NCI-H187 treated with DMSO at 0.1 percent for 48 hours (cell line): ENCODE measurements around the gene IQGAP1.
"Not testable (repeated sequence)": the region's sequence is repeated elsewhere in the genome, so short reads cannot be mapped to it uniquely, and the experiment has no call there.

Source experiments
- DNase-seq: peaks from one replicate; lab custom pipeline; 2025; lab: John Stamatoyannopoulos, UW

Gene IQGAP1

DNA sequence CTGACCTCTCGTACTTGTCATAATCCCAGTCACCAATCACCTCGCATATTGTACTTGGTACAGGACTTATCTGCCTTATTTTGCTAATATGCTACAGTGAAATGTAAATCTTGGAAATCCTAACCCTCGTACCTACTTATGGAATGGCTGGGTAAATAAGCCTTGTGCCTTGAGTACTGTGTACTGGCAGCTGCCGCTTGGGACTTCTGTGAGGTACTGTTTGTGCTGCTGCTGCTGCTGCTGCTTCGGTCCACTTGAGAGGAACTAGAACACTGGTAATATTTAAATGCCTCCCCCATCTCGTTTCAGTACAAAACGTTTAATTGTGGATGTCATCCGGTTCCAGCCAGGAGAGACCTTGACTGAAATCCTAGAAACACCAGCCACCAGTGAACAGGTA lies 99.1 kb downstream of the IQGAP1 start:
- DNase-seq = no peak

DNA sequence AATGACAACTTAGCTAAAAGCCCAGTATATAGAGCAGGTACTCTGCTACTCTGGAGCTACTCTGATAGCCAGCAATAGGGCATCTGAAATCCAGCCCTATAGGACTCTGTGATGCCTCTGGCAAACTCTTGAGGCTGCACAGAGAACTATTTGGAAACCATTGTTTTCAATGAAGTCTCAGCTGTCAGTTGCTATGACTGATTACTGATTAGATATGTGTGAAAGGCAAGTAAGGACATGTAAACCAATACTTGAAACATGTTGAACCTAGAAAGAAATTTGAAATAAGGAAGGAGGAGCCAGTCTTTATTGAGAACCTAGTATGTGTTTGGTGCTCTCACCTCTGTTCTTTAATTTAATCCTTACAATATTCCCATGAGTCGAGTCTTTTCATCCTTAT lies 101.5 kb downstream of the IQGAP1 start:
- no peak for DNase-seq

DNA sequence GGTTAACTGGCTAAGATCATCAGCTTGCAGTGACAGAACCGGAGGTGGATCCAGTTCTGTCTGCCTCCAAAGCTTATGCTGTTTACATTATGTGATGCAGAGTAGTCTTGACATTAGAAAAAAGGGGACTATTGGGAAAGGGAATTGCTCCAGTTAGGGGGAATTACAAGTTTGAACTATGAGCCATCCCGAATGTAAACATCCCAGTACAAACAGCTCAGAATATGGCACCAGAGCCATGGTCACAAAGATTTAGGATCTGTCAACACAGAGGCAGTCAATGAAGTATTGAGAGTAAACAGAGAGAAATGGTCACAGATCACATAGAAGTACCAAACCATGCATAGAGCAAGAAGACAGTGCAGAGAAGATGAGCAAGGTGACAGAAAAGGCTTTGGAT lies 101.9 kb downstream of the IQGAP1 start:
- no peak for DNase-seq

DNA sequence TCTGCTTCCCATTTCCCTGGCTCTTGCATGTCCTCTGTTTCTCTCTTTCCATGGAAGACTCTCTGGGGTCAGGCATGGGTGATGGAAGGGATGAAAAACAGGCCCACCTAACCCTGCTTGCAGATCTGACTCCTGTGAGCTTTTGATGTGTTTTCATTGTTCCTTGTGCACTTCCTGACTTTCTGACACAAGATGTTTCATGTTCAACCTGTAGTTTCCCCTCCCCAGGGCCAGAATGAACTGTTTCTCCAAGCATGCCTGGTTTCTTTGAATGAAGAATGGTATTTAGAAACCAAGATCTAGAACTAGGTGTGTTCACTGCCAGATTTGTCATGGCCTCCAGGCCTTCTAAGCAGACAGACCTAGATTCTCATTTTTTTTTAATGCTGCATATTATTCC lies 105.6 kb downstream of the IQGAP1 start:
- no peak for DNase-seq

DNA sequence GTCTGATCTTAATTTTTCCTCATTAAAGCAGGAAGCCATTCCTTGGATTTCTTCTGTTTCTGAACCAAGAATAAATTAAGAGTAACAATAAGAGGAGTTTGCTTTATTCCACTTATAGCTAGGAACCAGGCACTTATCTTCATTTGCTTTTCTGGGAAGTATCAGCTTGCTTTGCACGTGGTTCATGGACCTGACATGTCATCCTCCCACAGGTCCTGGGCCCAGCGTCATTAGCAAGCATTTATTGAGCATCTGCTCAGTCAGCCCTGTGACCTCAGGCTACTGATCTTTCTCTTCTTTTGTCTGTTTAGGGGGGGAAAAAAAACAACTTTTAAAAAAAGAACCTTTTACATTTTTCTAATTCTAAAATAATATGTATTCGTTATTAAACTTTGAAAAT lies 107.0 kb downstream of the IQGAP1 start:
- no peak for DNase-seq

DNA sequence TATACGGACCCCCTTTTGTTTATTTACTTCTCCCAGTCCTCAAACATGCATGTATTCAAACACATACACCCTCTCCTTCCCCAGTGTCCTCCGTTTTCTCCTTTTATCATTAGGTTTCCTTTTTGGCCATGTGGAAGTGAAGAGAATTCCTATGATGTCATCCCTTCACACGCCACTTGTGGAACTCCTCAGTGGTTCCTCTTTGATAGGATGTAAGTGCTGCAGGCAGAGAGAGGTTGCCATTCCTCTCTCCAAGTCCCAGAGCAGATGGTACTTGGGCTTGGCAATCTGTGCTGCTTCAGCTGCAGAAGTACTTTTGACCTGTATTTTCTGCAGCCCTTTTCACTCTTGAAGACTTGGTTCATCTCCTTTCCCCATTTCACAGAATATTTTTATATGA lies 108.7 kb downstream of the IQGAP1 start:
- no peak for DNase-seq

DNA sequence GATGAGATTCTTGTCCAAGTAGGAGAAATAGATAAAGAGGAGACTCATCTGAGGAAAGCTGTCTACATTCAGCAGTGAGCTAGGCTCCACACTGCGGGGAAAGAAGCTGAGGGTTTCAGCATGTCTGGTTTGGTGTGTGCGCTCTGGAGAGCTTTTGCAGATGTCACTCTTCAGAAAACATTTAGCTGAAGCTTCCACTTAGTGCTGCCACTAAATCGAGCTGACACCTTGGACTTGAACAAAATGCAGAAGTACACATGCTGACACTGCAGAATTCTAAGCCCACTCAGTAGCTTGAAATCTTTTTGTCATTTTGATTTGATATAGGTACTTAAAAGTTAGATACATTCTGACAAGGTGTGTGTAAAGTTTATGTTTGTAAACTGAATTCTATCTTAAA lies 109.3 kb downstream of the IQGAP1 start:
- DNase-seq = no peak

DNA sequence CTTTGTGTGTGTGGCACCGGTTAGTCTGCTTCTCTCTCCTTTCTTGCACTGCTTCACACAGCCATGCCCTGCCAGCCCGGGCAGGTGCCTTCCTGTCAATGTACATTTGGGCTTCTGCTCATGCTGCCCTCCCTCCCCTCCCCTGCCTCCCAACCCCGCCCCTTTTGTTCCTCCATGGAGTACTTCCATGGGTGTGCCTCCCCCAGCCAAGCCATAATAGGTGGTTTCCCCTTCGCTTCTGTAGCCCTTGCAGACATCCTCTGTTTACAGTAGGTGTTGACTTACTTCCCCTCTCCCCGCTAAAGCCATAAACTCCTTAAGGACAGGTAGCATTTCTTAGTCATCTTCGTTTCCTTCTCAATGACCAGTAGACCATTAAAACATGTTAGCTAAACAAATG lies 109.9 kb downstream of the IQGAP1 start:
- peak; percentile 50 for DNase-seq

DNA sequence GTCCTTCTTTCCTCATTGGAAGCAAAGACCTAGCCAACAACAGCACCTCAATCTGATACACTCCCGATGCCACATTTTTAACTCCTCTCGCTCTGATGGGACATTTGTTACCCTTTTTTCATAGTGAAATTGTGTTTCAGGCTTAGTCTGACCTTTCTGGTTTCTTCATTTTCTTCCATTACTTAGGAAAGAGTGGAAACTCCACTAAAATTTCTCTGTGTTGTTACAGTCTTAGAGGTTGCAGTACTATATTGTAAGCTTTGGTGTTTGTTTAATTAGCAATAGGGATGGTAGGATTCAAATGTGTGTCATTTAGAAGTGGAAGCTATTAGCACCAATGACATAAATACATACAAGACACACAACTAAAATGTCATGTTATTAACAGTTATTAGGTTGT lies 112.1 kb downstream of the IQGAP1 start:
- DNase-seq = no peak

DNA sequence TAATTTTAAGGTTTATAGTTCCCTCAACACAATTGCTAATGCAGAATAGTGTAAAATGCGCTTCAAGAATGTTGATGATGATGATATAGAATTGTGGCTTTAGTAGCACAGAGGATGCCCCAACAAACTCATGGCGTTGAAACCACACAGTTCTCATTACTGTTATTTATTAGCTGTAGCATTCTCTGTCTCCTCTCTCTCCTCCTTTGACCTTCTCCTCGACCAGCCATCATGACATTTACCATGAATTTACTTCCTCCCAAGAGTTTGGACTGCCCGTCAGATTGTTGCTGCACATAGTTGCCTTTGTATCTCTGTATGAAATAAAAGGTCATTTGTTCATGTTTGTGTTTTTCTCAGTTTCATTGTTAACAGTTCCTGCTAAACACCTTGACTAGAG lies 113.9 kb downstream of the IQGAP1 start:
- no peak for DNase-seq

DNA sequence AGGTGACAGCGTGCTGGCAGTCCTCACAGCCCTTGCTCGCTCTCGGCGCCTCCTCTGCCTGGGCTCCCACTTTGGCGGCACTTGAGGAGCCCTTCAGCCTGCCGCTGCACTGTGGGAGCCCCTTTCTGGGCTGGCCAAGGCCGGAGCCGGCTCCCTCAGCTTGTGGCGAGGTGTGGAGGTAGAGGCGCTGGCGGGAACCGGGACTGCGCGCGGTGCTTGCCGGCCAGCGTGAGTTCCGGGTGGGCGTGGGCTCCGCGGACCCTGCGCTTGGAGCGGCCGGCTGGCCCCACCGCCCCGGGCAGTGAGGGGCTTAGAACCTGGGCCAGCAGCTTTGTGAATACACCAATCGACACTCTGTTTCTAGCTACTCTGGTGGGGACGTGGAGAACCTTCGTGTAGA lies 122.7 kb downstream of the IQGAP1 start:
- not testable (repeated sequence) for DNase-seq

DNA sequence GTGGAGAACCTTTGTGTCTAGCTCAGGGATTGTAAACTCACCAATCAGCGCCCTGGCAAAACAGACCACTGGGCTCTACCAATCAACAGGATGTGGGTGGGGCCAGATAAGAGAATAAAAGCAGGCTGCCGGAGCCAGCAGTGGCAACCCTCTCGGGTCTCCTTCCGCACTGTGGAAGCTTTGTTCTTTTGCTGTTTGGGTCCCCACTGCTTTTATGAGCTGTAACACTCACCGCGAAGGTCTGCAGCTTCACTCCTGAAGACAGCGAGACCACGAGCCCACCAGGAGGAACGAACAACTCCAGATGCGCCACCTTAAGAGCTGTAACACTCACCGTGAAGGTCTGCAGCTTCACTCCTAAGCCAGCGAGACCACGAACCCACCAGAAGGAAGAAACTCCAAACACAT lies 123.2 kb downstream of the IQGAP1 start:
- DNase-seq = not testable (repeated sequence)

DNA sequence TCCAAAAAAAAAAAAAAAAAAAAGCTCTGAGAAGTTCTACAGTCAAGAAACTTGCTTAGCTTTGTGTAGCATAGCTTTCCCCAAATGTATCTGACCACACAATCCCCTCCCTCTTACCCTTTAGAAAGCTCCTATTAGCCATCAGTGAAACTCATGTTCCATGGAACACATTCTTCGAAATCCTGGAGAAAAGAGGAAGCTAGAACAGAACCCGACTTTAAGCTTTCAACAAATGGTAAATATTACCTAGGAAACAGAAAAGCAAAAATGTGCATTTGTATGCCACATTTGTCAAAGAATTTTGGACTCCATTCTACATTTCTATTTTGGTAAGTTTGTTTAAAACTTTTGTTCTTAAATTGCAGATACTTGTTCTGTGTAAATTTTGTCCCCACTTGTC lies 124.2 kb downstream of the IQGAP1 start:
- no peak for DNase-seq

DNA sequence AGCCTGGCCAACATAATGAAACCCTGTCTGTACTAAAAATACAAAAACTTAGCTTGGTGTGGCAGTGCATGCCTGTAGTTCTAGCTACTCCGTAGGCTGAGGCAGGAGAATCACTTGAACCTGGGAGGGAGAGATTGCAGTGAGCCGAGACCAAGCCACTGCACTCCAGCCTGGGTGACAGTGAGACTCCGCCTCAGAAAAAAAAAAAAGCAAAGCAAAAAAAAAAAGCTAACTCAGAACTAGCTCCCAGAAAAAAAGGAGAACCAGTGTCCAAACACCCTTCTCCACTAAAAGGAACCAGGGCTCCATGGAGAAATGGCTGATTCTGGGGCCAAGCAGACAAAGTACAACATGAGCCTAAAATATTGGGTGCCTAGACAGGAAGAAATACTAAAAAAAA lies 124.9 kb downstream of the IQGAP1 start:
- DNase-seq = no peak

DNA sequence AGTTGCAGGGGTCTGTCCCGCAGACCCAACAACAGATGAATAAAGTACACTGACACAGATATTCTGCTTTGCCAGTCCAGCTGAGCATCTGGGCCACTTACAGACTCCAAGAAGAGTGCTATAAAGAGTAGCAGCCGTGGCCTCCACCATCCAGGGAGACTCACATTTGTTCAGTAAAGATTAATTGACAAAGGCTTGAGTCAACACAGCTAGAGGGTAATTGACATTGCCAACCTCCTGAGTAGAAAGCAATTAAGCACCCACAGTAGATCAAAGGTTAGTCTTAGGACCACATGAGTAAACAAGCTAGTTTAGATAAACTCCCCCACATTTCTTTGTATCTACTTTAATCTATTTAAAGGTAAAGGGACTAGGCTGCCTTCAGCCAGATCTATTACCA lies 125.4 kb downstream of the IQGAP1 start:
- DNase-seq = no peak

DNA sequence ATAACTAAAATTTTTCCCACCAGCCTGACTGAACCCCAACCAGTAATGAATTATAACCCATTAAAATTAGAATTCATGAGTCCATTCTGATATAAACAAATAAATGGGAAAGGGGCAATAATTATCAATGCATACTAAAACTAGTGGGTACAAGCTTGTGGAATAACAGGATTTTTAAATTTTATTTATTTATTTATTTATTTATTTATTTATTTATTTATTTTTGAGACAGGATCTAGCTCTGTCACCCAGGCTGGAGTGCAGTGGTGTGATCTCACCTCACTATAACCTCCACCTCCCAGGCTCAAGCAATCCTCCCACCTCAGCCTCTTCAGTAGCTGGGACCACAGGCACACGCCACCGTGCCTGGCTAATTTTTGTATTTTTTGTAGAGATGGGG lies 125.9 kb downstream of the IQGAP1 start:
- not testable (repeated sequence) for DNase-seq

DNA sequence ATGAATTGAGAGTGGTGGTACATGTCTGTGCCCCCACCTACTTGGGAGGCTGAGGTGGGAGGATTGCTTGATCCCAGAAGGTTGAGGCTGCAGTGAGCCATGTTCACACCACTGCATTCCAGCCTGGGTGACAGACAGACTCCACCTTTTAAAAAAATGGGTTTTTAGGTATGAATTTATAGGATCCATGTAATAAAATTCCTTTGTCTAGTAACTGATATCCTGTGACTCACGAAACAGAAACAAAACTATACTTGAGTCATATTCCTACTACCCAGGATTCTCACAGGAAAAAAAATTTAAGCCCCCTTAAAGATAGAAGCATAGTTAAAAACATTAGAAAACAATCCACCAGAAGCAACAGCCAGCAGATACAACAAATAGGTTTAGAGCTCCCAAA lies 131.6 kb downstream of the IQGAP1 start:
- DNase-seq = no peak

DNA sequence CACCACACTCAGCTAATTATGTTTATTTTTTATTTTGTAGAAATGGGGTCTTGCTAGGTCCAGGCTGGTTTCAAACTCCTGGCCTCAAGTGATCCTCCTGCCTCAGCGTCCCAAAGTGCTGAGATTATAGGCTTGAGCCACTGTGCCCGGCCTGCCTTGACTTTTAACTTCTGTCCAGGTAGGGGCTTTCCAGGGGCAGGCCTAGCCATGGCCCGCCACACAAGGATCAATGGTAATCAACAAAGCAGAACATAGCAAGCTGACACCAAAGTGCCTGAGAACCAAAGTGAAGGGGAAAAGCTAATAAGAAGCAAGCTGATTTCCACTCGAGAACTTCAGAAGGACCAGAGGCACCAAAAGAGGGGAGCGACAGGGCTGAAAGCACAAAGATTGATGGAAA lies 132.3 kb downstream of the IQGAP1 start:
- DNase-seq = no peak

DNA sequence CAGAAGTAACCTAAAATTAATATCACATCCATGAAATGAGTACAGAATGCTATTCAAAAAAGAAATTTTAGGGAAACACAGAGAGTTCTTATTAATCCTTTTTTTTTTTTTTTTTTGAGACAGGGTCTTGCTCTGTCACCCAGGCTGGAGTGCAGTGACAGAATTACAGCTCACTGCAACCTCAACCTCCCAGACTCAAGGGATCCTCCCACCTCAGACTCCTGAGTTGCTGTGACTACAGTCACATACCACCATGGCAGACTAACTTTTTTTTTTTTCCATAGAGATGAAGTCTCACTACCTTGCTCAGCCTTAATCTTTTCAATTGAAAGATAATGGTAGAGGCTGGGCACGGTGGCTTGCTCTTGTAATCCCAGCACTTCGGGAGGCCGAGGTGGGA lies 135.3 kb downstream of the IQGAP1 start:
- no peak for DNase-seq

DNA sequence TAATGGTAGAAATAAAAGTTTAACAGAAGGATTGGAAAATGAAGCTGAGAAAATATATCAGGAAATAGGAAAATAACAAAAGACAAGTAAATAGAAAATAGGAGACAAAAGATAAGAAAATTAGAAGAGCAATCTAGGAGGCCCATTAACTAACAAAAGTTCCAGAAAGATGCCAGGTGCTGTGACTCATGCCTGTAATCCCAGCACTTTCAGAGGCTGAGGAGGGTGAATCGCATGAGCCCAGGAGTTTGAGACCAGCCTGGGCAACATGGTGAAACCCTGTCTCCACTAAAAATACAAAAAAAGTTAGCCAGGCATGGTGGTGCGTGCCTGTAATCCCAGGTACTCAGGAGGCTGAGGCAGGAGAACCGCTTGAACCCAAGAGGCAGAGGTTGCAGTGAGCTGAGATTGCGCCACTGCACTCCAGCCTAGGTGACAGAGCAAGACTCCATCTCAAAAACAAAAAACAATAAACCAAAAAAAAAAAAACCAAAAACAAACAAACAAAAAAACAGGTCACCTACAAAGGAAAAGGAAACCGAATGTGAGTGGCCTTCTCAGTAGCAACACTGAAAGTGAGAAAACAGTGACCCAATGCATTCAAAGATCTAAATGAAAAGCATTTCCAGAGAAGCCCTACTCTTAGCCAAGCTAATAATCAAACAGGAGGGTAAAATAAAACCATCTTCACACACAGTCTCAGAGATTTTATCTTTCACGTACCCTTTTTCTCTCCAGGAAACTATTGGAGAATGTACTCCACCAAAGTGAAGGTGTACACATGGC lies 136.2 kb downstream of the IQGAP1 start:
- not testable (repeated sequence) for DNase-seq

DNA sequence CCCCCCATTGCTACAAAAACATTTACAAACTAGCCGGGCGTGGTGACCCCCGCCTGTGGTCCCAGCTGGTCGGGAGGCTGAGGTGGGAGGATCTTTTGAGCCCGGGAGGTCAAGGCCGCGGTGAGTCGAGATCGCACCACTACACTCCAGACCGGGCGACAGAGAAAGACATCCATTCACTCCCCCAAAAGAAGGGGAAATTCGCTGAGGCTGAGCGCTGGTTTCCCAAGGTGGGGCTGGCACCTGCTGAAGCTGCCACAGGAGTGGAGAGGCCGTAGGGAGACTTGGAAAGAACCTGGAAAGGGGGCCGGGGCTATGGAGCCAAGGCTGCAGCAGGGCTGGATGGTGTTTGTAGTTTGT lies 140.9 kb downstream of the IQGAP1 start:
- no peak for DNase-seq

DNA sequence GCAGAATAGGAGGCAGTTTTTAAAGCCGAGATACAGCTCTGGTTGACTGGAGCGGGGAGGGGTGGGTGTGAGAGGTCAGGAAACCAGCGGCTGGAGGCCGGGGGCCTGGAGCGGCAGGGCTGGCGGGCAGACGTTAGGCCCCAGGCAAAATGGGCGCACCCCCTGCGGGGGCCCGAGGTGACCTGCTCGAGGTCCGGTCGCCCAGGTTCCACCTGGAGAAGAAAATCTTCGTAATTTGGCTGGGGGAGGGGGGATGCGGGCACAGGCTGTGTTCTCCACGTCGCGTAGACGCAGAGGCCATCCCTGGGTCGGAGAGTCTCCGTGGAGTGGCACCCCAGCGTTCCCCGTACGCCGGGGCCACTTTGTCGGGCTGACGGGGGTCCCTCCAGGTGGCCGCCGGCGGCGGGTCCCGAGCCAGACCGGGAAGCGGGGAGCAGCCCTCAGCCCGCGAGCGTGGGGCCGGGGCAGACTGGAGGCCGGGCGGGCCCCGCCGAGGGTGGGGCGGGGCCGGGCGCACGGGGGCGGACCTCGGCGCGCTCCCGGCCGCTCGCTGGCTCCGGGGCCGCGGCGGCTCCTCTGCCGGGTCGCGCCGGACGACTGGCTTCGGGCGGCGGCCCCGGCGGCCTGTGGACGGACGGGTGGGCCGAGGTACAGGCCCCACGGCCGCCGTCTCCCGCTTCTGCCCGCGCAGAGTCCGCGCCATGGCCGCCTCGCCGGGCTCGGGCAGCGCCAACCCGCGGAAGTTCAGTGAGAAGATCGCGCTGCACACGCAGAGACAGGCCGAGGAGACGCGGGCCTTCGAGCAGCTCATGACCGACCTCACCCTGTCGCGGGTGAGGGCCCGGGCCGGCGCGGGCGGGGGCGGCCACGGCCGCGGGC lies 141.6 kb downstream of the IQGAP1 start, which contains the start of gene CRTC3:
Gene CRTC3 (plus strand): TSS at position 553 of the 879 bp plus-strand sequence. CDS start 149 bp downstream, at position 702.
- no peak for DNase-seq
